H9 (cell line): ENCODE results near the gene PVR. TPM values are rescaled to one million over a fixed set of nuclear protein-coding genes. Genes with fewer than 3 reads are reported as not detected.
A peak's percentile ranks its signal among the peaks of the same experiment; 100 is the strongest.

Source experiments
- DNase-seq: peaks from one replicate; pipeline ENCODE4 v3.0.0-alpha.2; 2017
- H2AFZ ChIP-seq: one replicate; pipeline ENCODE4 v1.6.1; 2013; ENCODE audit warnings: mild to moderate bottlenecking, low read length, control low read depth, moderate library complexity
- H2AK5ac ChIP-seq: 2 replicates; pipeline ENCODE4 v1.6.1; 2013; ENCODE audit warnings: low read length, control low read depth, mixed read lengths; ENCODE audit not compliant: insufficient read length
- H2BK120ac ChIP-seq: one replicate; pipeline ENCODE4 v1.6.1; 2013; ENCODE audit warnings: low read depth, mild to moderate bottlenecking, low read length, control low read depth, inconsistent platforms; ENCODE audit not compliant: poor library complexity, severe bottlenecking
- H2BK12ac ChIP-seq: 2 replicates; pipeline ENCODE4 v1.6.1; 2013; ENCODE audit warnings: low read length, control low read depth, mixed read lengths, low read depth; ENCODE audit not compliant: insufficient read length
- H2BK15ac ChIP-seq: 2 replicates; pipeline ENCODE4 v1.6.1; 2013; ENCODE audit warnings: low read depth, low read length, control low read depth
- H2BK20ac ChIP-seq: one replicate; pipeline ENCODE4 v1.6.1; 2013; ENCODE audit warnings: low read depth, mild to moderate bottlenecking, low read length, control low read depth, inconsistent platforms; ENCODE audit not compliant: poor library complexity, severe bottlenecking
- H2BK5ac ChIP-seq: 2 replicates; pipeline ENCODE4 v1.6.1; 2013; ENCODE audit warnings: low read length, control low read depth, mixed read lengths; ENCODE audit not compliant: insufficient read length
- H3K14ac ChIP-seq: 2 replicates; pipeline ENCODE4 v1.6.1; 2013; ENCODE audit warnings: low read length, control low read depth; ENCODE audit not compliant: insufficient read depth
- H3K18ac ChIP-seq: 2 replicates; pipeline ENCODE4 v1.6.1; 2013; ENCODE audit warnings: low read depth, mild to moderate bottlenecking, mixed read lengths, low read length, control low read depth; ENCODE audit not compliant: insufficient read length
- H3K23ac ChIP-seq: 2 replicates; pipeline ENCODE4 v1.6.1; 2013; ENCODE audit warnings: low read length, control low read depth, mixed read lengths, low read depth; ENCODE audit not compliant: insufficient read length
- H3K23me2 ChIP-seq: 2 replicates; pipeline ENCODE4 v1.6.1; 2013; ENCODE audit warnings: low read depth, mild to moderate bottlenecking, mixed read lengths, low read length, control low read depth; ENCODE audit not compliant: insufficient read length, poor library complexity, severe bottlenecking
- H3K27ac ChIP-seq: 2 replicates; pipeline ENCODE4 v1.5.1; 2013; ENCODE audit warnings: low read length, control low read depth, mixed read lengths, low read depth; ENCODE audit not compliant: insufficient read length
- H3K27me3 ChIP-seq: 2 replicates; pipeline ENCODE4 v1.6.1; 2013; ENCODE audit warnings: low read length, control low read depth, inconsistent platforms; ENCODE audit not compliant: insufficient read depth
- H3K4ac ChIP-seq: 2 replicates; pipeline ENCODE4 v1.6.1; 2013; ENCODE audit warnings: low read depth, mild to moderate bottlenecking, control low read depth, inconsistent platforms, low read length, moderate library complexity
- H3K4me1 ChIP-seq: 2 replicates; pipeline ENCODE4 v1.6.1; 2013; ENCODE audit warnings: low read length, control low read depth, inconsistent platforms; ENCODE audit not compliant: insufficient read depth
- H3K4me2 ChIP-seq: 2 replicates; pipeline ENCODE4 v1.6.1; 2013; ENCODE audit warnings: low read length, control low read depth, mixed read lengths; ENCODE audit not compliant: insufficient read length, insufficient read depth
- H3K56ac ChIP-seq: 2 replicates; pipeline ENCODE4 v1.6.1; 2013; ENCODE audit warnings: low read depth, mild to moderate bottlenecking, mixed read lengths, low read length, control low read depth; ENCODE audit not compliant: insufficient read length
- H3K79me1 ChIP-seq: 2 replicates; pipeline ENCODE4 v1.6.1; 2013; ENCODE audit warnings: low read depth, mild to moderate bottlenecking, moderate library complexity, low read length, control low read depth, inconsistent platforms; ENCODE audit not compliant: insufficient read depth, poor library complexity, severe bottlenecking
- H3K79me2 ChIP-seq: 2 replicates; pipeline ENCODE4 v1.6.1; 2013; ENCODE audit warnings: low read length, control low read depth, inconsistent platforms; ENCODE audit not compliant: insufficient read depth
- H3K9ac ChIP-seq: 2 replicates; pipeline ENCODE4 v1.6.1; 2013; ENCODE audit warnings: low read length, control low read depth, mixed read lengths; ENCODE audit not compliant: insufficient read length; ENCODE audit errors: extremely low read depth
- H3K9me3 ChIP-seq: one replicate; pipeline ENCODE4 v1.6.1; 2013; ENCODE audit warnings: low read depth, low read length, inconsistent platforms; ENCODE audit not compliant: control insufficient read depth
- H3T11ph ChIP-seq: one replicate; pipeline ENCODE4 v1.6.1; 2013; ENCODE audit warnings: mild to moderate bottlenecking, low read length, control low read depth, inconsistent platforms
- H4K20me1 ChIP-seq: one replicate; pipeline ENCODE4 v1.6.1; 2013; ENCODE audit not compliant: control insufficient read depth, insufficient read length, insufficient read depth
- H4K5ac ChIP-seq: 2 replicates; pipeline ENCODE4 v1.6.1; 2013; ENCODE audit warnings: low read depth, mild to moderate bottlenecking, mixed read lengths, low read length, control low read depth; ENCODE audit not compliant: insufficient read length
- H4K8ac ChIP-seq: replicated peaks from 2 replicates; pipeline ENCODE4 v1.6.1; 2013; ENCODE audit warnings: low read length, control low read depth, mixed read lengths, low read depth; ENCODE audit not compliant: insufficient read length
- H4K91ac ChIP-seq: 2 replicates; pipeline ENCODE4 v1.6.1; 2013; ENCODE audit warnings: low read depth, mild to moderate bottlenecking, moderate library complexity, mixed read lengths, low read length, control low read depth; ENCODE audit not compliant: insufficient read length
- H3K27ac Mint-ChIP-seq, 3 experiments: 2 replicates in 2 of 3; 3 replicates in 1 of 3; pipeline ENCODE4 v1.8.0; 2020 to 2021; ENCODE audit warnings: mixed read lengths in 3 of 3, mild to moderate bottlenecking in 1 of 3, moderate library complexity in 1 of 3
- H3K27me3 Mint-ChIP-seq: 2 replicates; pipeline ENCODE4 v1.8.0; 2021; ENCODE audit warnings: low read depth, mild to moderate bottlenecking, moderate library complexity, mixed read lengths
- H3K36me3 Mint-ChIP-seq, 3 experiments: 2 replicates in 2 of 3; 3 replicates in 1 of 3; pipeline ENCODE4 v1.8.0; 2020 to 2021; ENCODE audit warnings: low read depth in 3 of 3, mixed read lengths in 3 of 3; ENCODE audit not compliant: insufficient read depth in 1 of 3
- H3K4me1 Mint-ChIP-seq, 2 experiments: 2 replicates each; pipeline ENCODE4 v1.8.0; 2020; ENCODE audit warnings: mixed read lengths in 2 of 2
- H3K4me3 Mint-ChIP-seq, 2 experiments: 2 replicates in 1 of 2; 3 replicates in 1 of 2; pipeline ENCODE4 v1.8.0; 2020 to 2021; ENCODE audit warnings: mild to moderate bottlenecking in 2 of 2, mixed read lengths in 2 of 2, moderate library complexity in 1 of 2
- H3K9me3 Mint-ChIP-seq, 2 experiments: 2 replicates in 1 of 2; 3 replicates in 1 of 2; pipeline ENCODE4 v1.8.0; 2020; ENCODE audit warnings: mild to moderate bottlenecking in 2 of 2, mixed read lengths in 2 of 2, moderate library complexity in 1 of 2
- WGBS: extraction: QIAGEN DNeasy Blood & Tissue Kit; methylation state at CpG from one replicate; pipeline ENCODE4 v1.1.7; 2013; ENCODE audit warnings: missing lambda C conversion rate, low lambda C conversion rate, mixed read lengths; ENCODE audit not compliant: insufficient read length; ENCODE audit errors: extremely low coverage; 5-methylcytosine and 5-hydroxymethylcytosine counted together
- total RNA-seq: library from RNA; stranded (reverse); gene quantifications from 2 replicates; pipeline ENCODE4 v1.2.1, GENCODE V29; 2021
- TF ChIP-seq, protein P1 (sequence below): fragments of 200-600 bp; sonication (generic); conservative IDR thresholded peaks from 3 replicates; pipeline ENCODE4 v1.8.0; 2021; ENCODE audit warnings: antibody characterized with exemption, mild to moderate bottlenecking

Gene PVR
- total RNA-seq, 1 experiment from 2014 or later = 29.2 TPM

DNA sequence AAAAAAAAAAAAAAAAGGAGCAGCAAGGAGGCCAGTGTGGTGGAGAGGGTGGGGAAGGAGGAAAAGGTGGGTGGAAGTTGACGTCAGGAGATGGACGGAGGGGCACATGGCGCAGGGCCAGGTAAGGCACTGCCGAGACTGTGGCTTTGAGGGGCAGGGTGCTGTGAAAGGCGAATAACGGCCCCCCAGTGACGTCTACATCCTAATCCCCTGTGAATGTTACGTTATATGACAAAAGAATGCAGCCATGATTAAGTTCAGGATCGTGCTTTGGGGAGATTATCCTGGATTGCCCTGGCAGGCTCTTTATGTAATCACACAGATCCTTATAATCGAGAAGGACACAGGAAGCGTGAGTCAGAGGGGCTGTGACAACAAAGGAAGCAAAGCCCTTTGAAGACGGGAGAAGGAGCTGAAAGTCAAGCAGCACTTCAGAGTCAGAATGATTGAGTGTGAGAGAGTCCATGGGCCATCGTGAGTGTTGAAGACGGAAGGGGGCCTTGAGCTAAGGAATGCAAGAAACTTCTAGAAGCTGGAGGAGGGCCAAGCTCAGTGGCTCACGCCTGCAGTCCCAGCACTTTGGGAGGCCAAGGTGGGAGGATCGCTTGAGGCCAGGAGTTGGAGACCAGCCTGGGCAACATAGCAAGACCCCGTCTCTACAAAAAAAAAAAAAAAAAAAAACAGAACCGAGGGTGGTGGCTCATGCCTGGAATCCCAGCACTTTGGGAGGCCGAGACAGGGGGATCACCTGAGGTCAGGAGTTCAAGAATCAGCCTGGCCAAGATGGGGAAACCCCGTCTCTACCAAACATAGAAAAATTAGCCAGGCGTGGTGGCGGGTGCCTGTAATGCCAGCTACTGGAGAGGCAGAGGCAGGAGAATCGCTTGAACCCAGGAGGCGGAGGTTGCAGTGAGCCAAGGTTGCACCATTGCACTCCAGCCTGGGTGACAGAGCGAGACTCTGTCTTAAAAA is 41.5 kb downstream of the PVR start:
- peak; percentile 51 for DNase-seq
- Histone ChIP-seq H3K79me1 (no peaks in the 10 kb centered on the region), H4K8ac (no peak overlapping the region), H3K23me2 (no peaks in the 10 kb centered on the region), H2BK15ac (no peak overlapping the region), H4K20me1 (no peaks in the 10 kb centered on the region), H2BK20ac (no peak overlapping the region), H3K27me3 (no peaks in the 10 kb centered on the region), H2AK5ac (no peak overlapping the region), H2BK12ac (no peak overlapping the region), H3T11ph (no peak overlapping the region), H3K56ac (no peak overlapping the region), H2BK120ac (no peak overlapping the region), H3K79me2 (no peaks in the 10 kb centered on the region), H3K23ac (no peak overlapping the region), H3K18ac (no peak overlapping the region), H4K91ac (no peak overlapping the region), H3K9ac (no peak overlapping the region), H4K5ac (no peak overlapping the region), H2AFZ (no peak overlapping the region), H3K4me1 (peaks cover 2% of the 10 kb centered on the region; the same call in 1 of the 2 replicates), H3K9me3 (no peaks in the 10 kb centered on the region), H3K4me2 (no peak overlapping the region), H3K14ac (no peak overlapping the region), H3K4ac (no peak overlapping the region), H2BK5ac (no peak overlapping the region), H3K27ac (no peak overlapping the region)
- Mint-ChIP-seq H3K4me1 (peaks cover 15 to 18% of the 10 kb centered on the region in 2 experiments), H3K27ac (peak overlapping the region; percentile 4 to 48 (median 47); a peak in 4 of 7 replicates), H3K36me3 (no peaks in the 10 kb centered on the region), H3K9me3 (no peaks in the 10 kb centered on the region), H3K4me3 (no peak overlapping the region), H3K27me3 (peaks cover 11% of the 10 kb centered on the region)
- TF ChIP-seq, protein P1, sequence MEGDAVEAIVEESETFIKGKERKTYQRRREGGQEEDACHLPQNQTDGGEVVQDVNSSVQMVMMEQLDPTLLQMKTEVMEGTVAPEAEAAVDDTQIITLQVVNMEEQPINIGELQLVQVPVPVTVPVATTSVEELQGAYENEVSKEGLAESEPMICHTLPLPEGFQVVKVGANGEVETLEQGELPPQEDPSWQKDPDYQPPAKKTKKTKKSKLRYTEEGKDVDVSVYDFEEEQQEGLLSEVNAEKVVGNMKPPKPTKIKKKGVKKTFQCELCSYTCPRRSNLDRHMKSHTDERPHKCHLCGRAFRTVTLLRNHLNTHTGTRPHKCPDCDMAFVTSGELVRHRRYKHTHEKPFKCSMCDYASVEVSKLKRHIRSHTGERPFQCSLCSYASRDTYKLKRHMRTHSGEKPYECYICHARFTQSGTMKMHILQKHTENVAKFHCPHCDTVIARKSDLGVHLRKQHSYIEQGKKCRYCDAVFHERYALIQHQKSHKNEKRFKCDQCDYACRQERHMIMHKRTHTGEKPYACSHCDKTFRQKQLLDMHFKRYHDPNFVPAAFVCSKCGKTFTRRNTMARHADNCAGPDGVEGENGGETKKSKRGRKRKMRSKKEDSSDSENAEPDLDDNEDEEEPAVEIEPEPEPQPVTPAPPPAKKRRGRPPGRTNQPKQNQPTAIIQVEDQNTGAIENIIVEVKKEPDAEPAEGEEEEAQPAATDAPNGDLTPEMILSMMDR = no peak
- no CpG with 5 or more reads among the region's 25 CpGs for WGBS
